ENCODE data around the gene SLC25A45.

SLC25A45 gene

DNA sequence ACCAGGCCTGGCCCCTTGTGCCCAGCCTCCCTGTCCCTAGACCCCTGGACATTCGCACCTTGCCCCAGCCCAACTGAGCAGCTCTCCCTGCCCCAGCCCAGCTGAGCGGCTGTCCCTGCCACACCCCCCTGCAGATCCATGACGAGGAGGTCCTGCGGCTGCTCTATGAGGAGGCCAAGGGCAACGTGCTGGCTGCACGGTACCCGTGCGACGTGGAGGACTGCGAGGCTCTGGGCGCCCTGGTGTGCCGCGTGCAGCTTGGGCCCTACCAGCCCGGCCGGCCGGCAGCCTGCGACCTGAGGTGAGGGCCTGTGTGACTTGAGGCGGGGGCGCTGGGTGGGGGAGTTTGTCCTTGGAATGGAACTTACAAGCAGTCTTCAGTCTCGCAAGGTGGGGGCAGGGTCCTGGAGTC lies 11.7 kb upstream of the SLC25A45 start:
- Histone ChIP-seq H3K4me3 (ENCODE audit: low read length, poor library complexity, severe bottlenecking) (no peak overlapping the region), H3K27me3 (ENCODE audit: insufficient read depth, low read length, poor library complexity, severe bottlenecking) (no peaks in the 10 kb centered on the region), H3K9me2 (replicated peaks; ENCODE audit: low read depth, low read length) (no peaks in the 10 kb centered on the region), H3K79me2 (ENCODE audit: insufficient read depth, low read length) (peaks cover 45% of the 10 kb centered on the region), H3F3A (ENCODE audit: low read depth) (no peaks in the 10 kb centered on the region), H3K4me2 (ENCODE audit: low read depth, low read length, poor library complexity, severe bottlenecking) (no peak overlapping the region), H4K20me1 (ENCODE audit: insufficient read depth, low read length, poor library complexity, severe bottlenecking) (peaks cover 15% of the 10 kb centered on the region), H3K36me3 (ENCODE audit: insufficient read depth, low read length) (peaks cover 24% of the 10 kb centered on the region; the same call in 1 of the 2 replicates), H2AFZ (ENCODE audit: low read length) (no peak overlapping the region), H3K9ac (ENCODE audit: low read depth, low read length, poor library complexity, severe bottlenecking) (no peak overlapping the region), H3K9me3 (ENCODE audit: insufficient read depth, low read depth, low read length) (no peaks in the 10 kb centered on the region), H3K4me1 (ENCODE audit: insufficient read depth, low read length, poor library complexity, severe bottlenecking) (peaks cover 23% of the 10 kb centered on the region)
- TF ChIP-seq EZH2phosphoT487 (IDR thresholded peaks at IDR 0.05; ENCODE audit: borderline replicate concordance) = no peak
- TF ChIP-seq, protein P1, sequence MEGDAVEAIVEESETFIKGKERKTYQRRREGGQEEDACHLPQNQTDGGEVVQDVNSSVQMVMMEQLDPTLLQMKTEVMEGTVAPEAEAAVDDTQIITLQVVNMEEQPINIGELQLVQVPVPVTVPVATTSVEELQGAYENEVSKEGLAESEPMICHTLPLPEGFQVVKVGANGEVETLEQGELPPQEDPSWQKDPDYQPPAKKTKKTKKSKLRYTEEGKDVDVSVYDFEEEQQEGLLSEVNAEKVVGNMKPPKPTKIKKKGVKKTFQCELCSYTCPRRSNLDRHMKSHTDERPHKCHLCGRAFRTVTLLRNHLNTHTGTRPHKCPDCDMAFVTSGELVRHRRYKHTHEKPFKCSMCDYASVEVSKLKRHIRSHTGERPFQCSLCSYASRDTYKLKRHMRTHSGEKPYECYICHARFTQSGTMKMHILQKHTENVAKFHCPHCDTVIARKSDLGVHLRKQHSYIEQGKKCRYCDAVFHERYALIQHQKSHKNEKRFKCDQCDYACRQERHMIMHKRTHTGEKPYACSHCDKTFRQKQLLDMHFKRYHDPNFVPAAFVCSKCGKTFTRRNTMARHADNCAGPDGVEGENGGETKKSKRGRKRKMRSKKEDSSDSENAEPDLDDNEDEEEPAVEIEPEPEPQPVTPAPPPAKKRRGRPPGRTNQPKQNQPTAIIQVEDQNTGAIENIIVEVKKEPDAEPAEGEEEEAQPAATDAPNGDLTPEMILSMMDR (conservative IDR thresholded peaks at IDR 0.05; ENCODE audit: low read length) = no peak

DNA sequence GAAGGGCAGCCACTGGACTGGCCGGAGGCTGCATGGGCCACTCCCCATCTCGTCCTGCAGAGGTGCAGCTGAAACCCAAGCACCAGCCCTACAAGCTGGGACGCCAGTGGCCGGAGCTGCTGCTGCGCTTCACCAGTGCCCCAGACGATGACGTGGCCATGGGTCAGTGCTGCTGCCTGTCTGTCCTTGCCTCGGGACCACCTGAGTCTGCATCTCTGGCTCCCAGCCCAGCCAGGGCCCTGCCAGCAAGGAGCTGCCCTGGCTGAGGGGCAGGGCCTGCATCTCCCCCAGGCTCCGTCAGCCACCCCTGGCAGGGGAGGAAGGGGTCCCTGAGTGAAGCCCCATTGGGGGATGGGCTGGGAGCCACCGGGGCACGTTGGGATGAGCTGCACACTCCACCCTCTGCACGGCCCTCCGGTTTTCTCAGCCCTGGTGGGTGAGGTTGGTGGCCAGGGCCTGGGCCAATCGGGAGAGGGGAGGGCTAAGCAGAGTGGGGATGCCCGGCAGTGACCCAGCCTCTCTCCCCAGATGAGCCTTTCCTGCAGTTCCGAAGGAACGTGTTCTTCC lies 11.2 kb upstream of the SLC25A45 start:
- Histone ChIP-seq H3K4me2 (ENCODE audit: low read depth, low read length, poor library complexity, severe bottlenecking) (no peak overlapping the region), H2AFZ (ENCODE audit: low read length) (no peak overlapping the region), H3K9me2 (replicated peaks; ENCODE audit: low read depth, low read length) (no peaks in the 10 kb centered on the region), H3K9ac (ENCODE audit: low read depth, low read length, poor library complexity, severe bottlenecking) (no peak overlapping the region), H3K36me3 (ENCODE audit: insufficient read depth, low read length) (peaks cover 24% of the 10 kb centered on the region; the same call in 1 of the 2 replicates), H4K20me1 (ENCODE audit: insufficient read depth, low read length, poor library complexity, severe bottlenecking) (peaks cover 15% of the 10 kb centered on the region), H3F3A (ENCODE audit: low read depth) (no peaks in the 10 kb centered on the region), H3K27me3 (ENCODE audit: insufficient read depth, low read length, poor library complexity, severe bottlenecking) (no peaks in the 10 kb centered on the region), H3K4me3 (ENCODE audit: low read length, poor library complexity, severe bottlenecking) (no peak overlapping the region), H3K79me2 (ENCODE audit: insufficient read depth, low read length) (peaks cover 50% of the 10 kb centered on the region), H3K9me3 (ENCODE audit: insufficient read depth, low read depth, low read length) (no peaks in the 10 kb centered on the region), H3K4me1 (ENCODE audit: insufficient read depth, low read length, poor library complexity, severe bottlenecking) (peaks cover 28% of the 10 kb centered on the region)
- no peak for TF ChIP-seq EZH2phosphoT487 (IDR thresholded peaks at IDR 0.05; ENCODE audit: borderline replicate concordance)
- TF ChIP-seq, protein P1 (conservative IDR thresholded peaks at IDR 0.05; ENCODE audit: low read length) = no peak

DNA sequence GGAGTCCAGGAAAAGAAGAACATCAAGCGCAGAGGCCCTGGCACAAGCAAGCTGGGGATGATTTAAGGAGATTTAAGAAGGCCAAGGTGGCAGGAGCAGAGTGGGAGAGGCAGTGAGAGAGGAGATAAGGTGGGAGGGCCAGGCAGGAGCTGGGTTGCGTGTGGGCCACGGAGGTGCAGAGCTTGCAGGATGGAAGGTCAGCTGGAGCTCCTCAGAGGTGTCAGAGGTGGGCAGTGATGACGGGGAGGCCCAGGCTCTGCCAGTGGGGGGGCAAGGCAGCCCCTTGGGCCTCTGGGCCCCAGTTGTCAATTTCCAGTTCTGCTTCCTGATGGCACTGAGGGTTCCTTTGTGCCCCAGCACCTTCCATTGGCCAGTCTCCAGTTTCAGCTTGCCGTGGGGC lies 10.5 kb upstream of the SLC25A45 start:
- Histone ChIP-seq H3K4me3 (ENCODE audit: low read length, poor library complexity, severe bottlenecking) (no peak overlapping the region), H2AFZ (ENCODE audit: low read length) (no peak overlapping the region), H3K27me3 (ENCODE audit: insufficient read depth, low read length, poor library complexity, severe bottlenecking) (no peaks in the 10 kb centered on the region), H3K9me3 (ENCODE audit: insufficient read depth, low read depth, low read length) (no peaks in the 10 kb centered on the region), H3K4me1 (ENCODE audit: insufficient read depth, low read length, poor library complexity, severe bottlenecking) (peaks cover 35% of the 10 kb centered on the region), H3K9ac (ENCODE audit: low read depth, low read length, poor library complexity, severe bottlenecking) (no peak overlapping the region), H3F3A (ENCODE audit: low read depth) (no peaks in the 10 kb centered on the region), H4K20me1 (ENCODE audit: insufficient read depth, low read length, poor library complexity, severe bottlenecking) (peaks cover 15% of the 10 kb centered on the region), H3K9me2 (replicated peaks; ENCODE audit: low read depth, low read length) (no peaks in the 10 kb centered on the region), H3K36me3 (ENCODE audit: insufficient read depth, low read length) (peaks cover 19% of the 10 kb centered on the region; the same call in 1 of the 2 replicates), H3K79me2 (ENCODE audit: insufficient read depth, low read length) (peaks cover 57% of the 10 kb centered on the region), H3K4me2 (ENCODE audit: low read depth, low read length, poor library complexity, severe bottlenecking) (no peak overlapping the region)
- no peak for TF ChIP-seq EZH2phosphoT487 (IDR thresholded peaks at IDR 0.05; ENCODE audit: borderline replicate concordance)
- TF ChIP-seq, protein P1 (conservative IDR thresholded peaks at IDR 0.05; ENCODE audit: low read length) = no peak
